PC-9 (cell line): Measurements from ENCODE around the gene ITGB8.

Source experiments
- CTCF ChIP-seq: fragments of 200-600 bp; sonication (generic); conservative IDR thresholded peaks from 2 replicates; pipeline ENCODE4 v1.6.1; 2017; ENCODE audit warnings: mixed run types, antibody characterized with exemption, mild to moderate bottlenecking, moderate library complexity
- EZH2 ChIP-seq: fragments of 200-600 bp; sonication (generic); IDR thresholded peaks from 2 replicates; pipeline ENCODE4 v1.8.0; 2017; ENCODE audit warnings: antibody characterized with exemption, low read depth

- no peak for TF ChIP-seq CTCF
- TF ChIP-seq EZH2, result no peak
These were observed 87.1 kb downstream of the ITGB8 start for GRCh38 chr7:20417675-20418382.
